BLaER1 (cell line): ENCODE results near the gene PACSIN3.

Experiments
- H3K27ac ChIP-seq: shearing (Covaris generic); formaldehyde crosslinking; 2 replicates; pipeline ENCODE4 v1.8.1; 2022
- H3K27me3 ChIP-seq: shearing (Covaris generic); formaldehyde crosslinking; 2 replicates; pipeline ENCODE4 v1.8.1; 2022
- H3K36me3 ChIP-seq: shearing (Covaris generic); formaldehyde crosslinking; 2 replicates; pipeline ENCODE4 v1.8.1; 2022
- H3K4me1 ChIP-seq: shearing (Covaris generic); formaldehyde crosslinking; 2 replicates; pipeline ENCODE4 v1.8.1; 2022
- H3K4me2 ChIP-seq: shearing (Covaris generic); formaldehyde crosslinking; 2 replicates; pipeline ENCODE4 v1.8.1; 2022
- H3K4me3 ChIP-seq: shearing (Covaris generic); formaldehyde crosslinking; 2 replicates; pipeline ENCODE4 v1.8.1; 2022
- H3K9ac ChIP-seq: shearing (Covaris generic); formaldehyde crosslinking; 2 replicates; pipeline ENCODE4 v1.8.1; 2022
- H3K9me3 ChIP-seq: shearing (Covaris generic); formaldehyde crosslinking; 2 replicates; pipeline ENCODE4 v1.8.1; 2022
- H4K20me1 ChIP-seq: shearing (Covaris generic); formaldehyde crosslinking; 2 replicates; pipeline ENCODE4 v1.8.1; 2022
- Cebpa-rat ChIP-seq: shearing (Covaris generic); IDR thresholded peaks from 2 replicates; pipeline ENCODE4 v1.8.1; 2022

PACSIN3 gene

DNA sequence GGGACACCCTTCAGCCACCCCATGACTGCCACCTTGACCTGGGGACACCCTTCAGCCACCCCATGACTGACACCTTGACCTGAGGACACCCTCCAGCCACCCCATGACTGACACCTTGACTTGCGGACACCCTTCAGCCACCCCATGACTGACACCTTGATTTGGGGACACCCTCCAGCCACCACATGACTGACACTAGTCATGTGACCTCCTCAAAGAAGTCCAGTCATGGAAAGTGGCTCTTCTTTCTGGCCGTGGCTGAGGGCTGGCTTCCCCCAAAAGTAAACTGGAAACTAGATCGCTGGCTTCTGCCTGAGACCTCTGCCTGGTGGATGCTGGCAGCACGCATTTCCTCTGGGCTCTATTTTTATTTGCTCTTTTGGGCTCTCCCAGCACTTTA is 38.0 kb downstream of the PACSIN3 start:
- Histone ChIP-seq H3K4me3 (no peak overlapping the region), H3K9ac (no peak overlapping the region), H4K20me1 (peaks cover 33% of the 10 kb centered on the region), H3K9me3 (no peaks in the 10 kb centered on the region), H3K27me3 (no peaks in the 10 kb centered on the region), H3K36me3 (peaks cover 27% of the 10 kb centered on the region; the same call in 1 of the 2 replicates), H3K4me2 (no peak overlapping the region), H3K27ac (no peak overlapping the region), H3K4me1 (peaks cover 33% of the 10 kb centered on the region)
- no peak for TF ChIP-seq Cebpa-rat

DNA sequence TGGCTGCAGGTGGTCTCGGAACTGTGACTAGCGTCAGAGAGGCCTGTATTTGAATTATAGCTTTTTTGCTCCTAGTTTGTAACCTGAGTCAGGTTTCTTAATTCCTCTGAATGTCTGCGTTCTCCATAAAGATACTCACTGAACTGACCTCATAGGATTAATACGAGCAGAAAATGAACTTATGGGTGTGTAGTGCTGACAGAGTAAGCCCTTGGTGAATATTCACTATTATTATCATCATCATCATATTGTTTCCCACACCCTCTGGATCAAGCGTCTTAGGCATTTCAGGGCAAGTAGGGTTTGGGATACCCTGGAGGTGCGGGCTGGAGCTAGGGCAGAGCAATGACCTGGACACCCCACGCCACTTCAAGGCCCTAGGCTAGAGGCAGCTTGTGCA is 38.6 kb downstream of the PACSIN3 start:
- peaks cover 32% of the 10 kb centered on the region for H4K20me1 ChIP-seq
- H3K4me1 ChIP-seq: peaks cover 27% of the 10 kb centered on the region
- no peak overlapping the region for H3K27ac ChIP-seq
- H3K9ac ChIP-seq: no peak overlapping the region
- H3K4me2 ChIP-seq: no peak overlapping the region
- H3K9me3 ChIP-seq: no peaks in the 10 kb centered on the region
- peaks cover 32% of the 10 kb centered on the region; the same call in 1 of the 2 replicates for H3K36me3 ChIP-seq
- no peaks in the 10 kb centered on the region for H3K27me3 ChIP-seq
- no peak for TF ChIP-seq Cebpa-rat
- H3K4me3 ChIP-seq: no peak overlapping the region

DNA sequence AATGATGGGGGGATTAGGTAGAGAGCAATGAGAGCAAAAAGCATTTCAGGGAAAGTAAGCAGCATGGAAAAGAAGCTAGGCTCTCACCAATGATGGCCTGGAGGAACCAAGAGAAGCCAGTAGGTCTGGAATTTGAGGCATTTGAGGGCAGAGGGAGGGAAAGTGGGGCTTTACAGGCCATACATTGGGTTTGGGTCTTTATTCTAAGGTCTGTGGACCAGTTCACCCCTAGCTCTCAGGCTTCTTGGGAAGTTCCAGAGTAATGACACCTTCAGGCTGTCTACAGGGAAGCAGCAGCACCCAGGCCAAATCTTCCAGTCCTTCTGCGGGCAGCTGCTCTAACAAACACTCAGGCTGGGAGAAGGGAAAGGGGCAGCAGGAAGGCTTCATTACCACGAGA is 39.0 kb downstream of the PACSIN3 start:
- Histone ChIP-seq H3K27ac (no peak overlapping the region), H3K4me2 (no peak overlapping the region), H3K9me3 (no peaks in the 10 kb centered on the region), H3K4me3 (no peak overlapping the region), H4K20me1 (peaks cover 27% of the 10 kb centered on the region), H3K36me3 (peaks cover 36% of the 10 kb centered on the region; the same call in 1 of the 2 replicates), H3K9ac (no peak overlapping the region), H3K4me1 (peaks cover 23% of the 10 kb centered on the region), H3K27me3 (no peaks in the 10 kb centered on the region)
- TF ChIP-seq Cebpa-rat: no peak

DNA sequence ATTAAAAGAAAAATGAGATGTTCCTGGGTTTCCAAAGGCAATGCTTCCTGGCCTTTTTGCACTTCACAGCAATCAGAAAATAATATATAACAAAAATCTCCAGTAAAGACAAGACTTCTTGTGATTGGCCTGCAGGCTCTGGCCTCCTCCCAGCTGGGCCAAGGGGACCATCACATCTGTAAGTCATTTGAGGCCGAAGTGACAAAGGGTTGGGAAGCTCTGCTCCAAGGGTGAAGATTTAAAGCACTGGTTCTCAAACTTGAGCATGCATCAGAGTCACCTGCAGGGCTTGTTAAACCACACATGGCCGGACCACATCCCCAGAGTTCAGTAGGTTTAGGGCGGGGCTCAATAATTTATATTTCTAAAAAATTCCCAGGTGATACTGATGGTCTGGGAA is 41.7 kb downstream of the PACSIN3 start:
- no peaks in the 10 kb centered on the region for H3K9me3 ChIP-seq
- peaks cover 12% of the 10 kb centered on the region for H3K4me1 ChIP-seq
- no peak overlapping the region for H3K4me3 ChIP-seq
- no peak for TF ChIP-seq Cebpa-rat
- no peak overlapping the region for H3K27ac ChIP-seq
- peaks cover 33% of the 10 kb centered on the region; the same call in 1 of the 2 replicates for H3K36me3 ChIP-seq
- H3K27me3 ChIP-seq: no peaks in the 10 kb centered on the region
- peaks cover 14% of the 10 kb centered on the region; the same call in 1 of the 2 replicates for H4K20me1 ChIP-seq
- H3K4me2 ChIP-seq: no peak overlapping the region
- H3K9ac ChIP-seq: no peak overlapping the region

DNA sequence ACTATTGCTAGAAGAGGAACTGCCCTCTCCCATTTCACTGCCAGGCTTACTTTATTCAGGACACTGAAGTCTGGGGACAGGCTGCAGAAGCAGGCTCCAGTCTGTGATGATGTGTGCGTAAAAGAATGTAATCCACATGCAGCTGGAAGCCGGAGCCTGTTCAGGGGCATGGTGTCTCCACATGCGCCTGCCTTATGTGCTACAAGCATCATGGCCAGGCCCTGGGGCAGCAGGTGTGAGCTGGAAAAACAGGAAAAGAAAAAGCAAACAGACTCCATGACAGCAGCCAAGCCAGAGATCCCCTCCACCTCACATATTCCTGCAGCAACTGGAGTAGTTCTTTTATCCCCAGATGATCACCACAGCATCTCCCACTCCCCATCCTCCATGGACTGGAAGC is 42.9 kb downstream of the PACSIN3 start:
- H3K4me2 ChIP-seq: no peak overlapping the region
- H3K9ac ChIP-seq: no peak overlapping the region
- no peak overlapping the region for H3K4me3 ChIP-seq
- peaks cover 8% of the 10 kb centered on the region; the same call in 1 of the 2 replicates for H4K20me1 ChIP-seq
- H3K4me1 ChIP-seq: peaks cover 17% of the 10 kb centered on the region
- H3K9me3 ChIP-seq: no peaks in the 10 kb centered on the region
- H3K27me3 ChIP-seq: no peaks in the 10 kb centered on the region
- TF ChIP-seq Cebpa-rat: no peak
- H3K27ac ChIP-seq: no peak overlapping the region
- peaks cover 25% of the 10 kb centered on the region for H3K36me3 ChIP-seq

DNA sequence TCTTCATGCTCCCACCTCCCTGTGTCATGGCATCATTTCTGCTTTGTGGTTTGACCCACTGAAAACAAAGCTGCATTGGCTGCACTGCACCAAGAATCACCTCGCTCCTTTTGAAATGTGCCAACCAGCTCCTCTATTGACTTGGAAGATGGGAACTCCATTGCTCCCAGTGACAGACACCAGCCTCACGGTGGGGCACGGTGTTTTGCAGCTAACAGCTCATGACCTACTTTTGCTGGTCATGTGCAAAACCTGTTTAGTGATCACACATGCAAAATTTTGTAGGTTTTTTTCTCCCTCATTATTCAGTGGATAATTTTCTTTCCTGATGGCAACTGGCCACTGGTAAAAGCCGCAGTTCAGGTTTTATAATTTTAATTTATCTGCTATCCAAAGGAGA is 46.4 kb downstream of the PACSIN3 start:
- TF ChIP-seq Cebpa-rat: no peak
- Histone ChIP-seq H3K27ac (no peak overlapping the region), H4K20me1 (peaks cover 22% of the 10 kb centered on the region), H3K4me3 (no peak overlapping the region), H3K4me2 (no peak overlapping the region), H3K27me3 (no peaks in the 10 kb centered on the region), H3K36me3 (peaks cover 28% of the 10 kb centered on the region), H3K9me3 (no peaks in the 10 kb centered on the region), H3K4me1 (peaks cover 33% of the 10 kb centered on the region), H3K9ac (no peak overlapping the region)

DNA sequence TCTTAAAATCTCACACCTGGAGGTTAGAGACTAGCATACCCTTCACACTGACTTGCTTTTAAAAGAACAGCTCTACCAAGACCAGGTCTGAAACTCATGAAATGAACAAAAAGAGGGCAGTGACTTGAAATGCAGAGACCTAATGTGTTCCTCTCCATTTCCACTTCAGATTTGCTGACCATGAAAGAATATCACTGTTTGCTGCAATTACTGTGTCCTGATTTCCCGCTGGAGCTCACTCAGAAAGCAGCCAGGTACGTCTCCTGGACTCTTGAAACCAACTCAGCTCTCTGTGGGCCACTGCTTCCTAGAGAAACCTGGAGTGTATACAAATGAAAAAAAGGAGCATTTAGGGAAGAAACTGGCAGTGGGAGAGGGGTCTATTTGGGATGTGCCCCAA is 48.8 kb downstream of the PACSIN3 start:
- no peak overlapping the region for H3K9ac ChIP-seq
- no peak overlapping the region for H3K27ac ChIP-seq
- H3K4me1 ChIP-seq: peaks cover 33% of the 10 kb centered on the region
- no peaks in the 10 kb centered on the region for H3K9me3 ChIP-seq
- H3K4me2 ChIP-seq: peak overlapping the region; percentile 32
- H3K4me3 ChIP-seq: no peak overlapping the region
- no peak for TF ChIP-seq Cebpa-rat
- no peaks in the 10 kb centered on the region for H3K27me3 ChIP-seq
- peaks cover 17% of the 10 kb centered on the region for H3K36me3 ChIP-seq
- peaks cover 14% of the 10 kb centered on the region; the same call in 1 of the 2 replicates for H4K20me1 ChIP-seq

DNA sequence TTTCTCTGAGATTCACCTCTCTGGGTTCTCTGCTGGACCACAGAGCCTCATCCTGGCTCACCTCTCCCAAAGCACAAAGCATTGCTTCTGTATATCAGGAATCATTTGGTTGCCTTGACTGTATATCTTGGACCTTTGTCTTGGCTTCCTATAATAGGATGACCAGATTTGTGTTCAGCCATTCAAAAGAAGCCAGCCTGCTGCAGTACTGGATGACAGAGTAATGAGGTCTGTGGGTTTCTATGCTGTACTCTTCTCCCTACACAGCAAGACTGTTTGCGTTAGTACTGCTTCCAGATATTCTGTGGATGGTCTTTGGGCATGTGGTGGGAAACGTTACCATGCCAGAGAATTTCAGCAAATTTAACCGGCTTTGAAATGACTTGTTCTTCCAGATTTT is 49.3 kb downstream of the PACSIN3 start:
- H3K36me3 ChIP-seq: peaks cover 14% of the 10 kb centered on the region
- TF ChIP-seq Cebpa-rat: no peak
- peaks cover 14% of the 10 kb centered on the region; the same call in 1 of the 2 replicates for H4K20me1 ChIP-seq
- no peak overlapping the region for H3K9ac ChIP-seq
- no peak overlapping the region for H3K4me2 ChIP-seq
- peaks cover 33% of the 10 kb centered on the region for H3K4me1 ChIP-seq
- no peaks in the 10 kb centered on the region for H3K27me3 ChIP-seq
- H3K9me3 ChIP-seq: no peaks in the 10 kb centered on the region
- no peak overlapping the region for H3K4me3 ChIP-seq
- no peak overlapping the region for H3K27ac ChIP-seq

DNA sequence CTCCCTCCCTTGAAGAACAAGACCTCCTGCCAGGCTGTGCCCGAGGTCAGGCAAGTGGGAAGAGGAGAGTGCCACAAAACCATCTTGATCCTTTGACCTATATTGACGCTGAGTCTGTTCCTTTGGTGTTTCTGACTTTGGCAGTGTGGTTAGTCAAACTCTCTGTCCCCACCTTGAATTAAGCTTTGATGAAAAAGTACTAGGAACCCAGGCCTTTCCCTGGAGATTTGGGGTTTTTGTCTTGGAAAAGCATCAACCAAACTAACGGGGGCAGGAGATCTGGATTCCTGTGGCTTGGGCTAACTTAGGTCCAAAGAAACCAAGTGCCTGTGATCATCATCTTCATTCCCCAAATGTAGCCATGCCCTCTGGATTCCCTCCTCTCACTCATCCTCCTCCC is 49.9 kb downstream of the PACSIN3 start:
- Histone ChIP-seq H3K9ac (no peak overlapping the region), H3K4me3 (no peak overlapping the region), H3K9me3 (no peaks in the 10 kb centered on the region), H3K27me3 (no peaks in the 10 kb centered on the region), H3K27ac (no peak overlapping the region), H4K20me1 (peaks cover 14% of the 10 kb centered on the region; the same call in 1 of the 2 replicates), H3K4me2 (peak overlapping the region; percentile 32), H3K4me1 (peaks cover 33% of the 10 kb centered on the region), H3K36me3 (peaks cover 14% of the 10 kb centered on the region)
- TF ChIP-seq Cebpa-rat: no peak

DNA sequence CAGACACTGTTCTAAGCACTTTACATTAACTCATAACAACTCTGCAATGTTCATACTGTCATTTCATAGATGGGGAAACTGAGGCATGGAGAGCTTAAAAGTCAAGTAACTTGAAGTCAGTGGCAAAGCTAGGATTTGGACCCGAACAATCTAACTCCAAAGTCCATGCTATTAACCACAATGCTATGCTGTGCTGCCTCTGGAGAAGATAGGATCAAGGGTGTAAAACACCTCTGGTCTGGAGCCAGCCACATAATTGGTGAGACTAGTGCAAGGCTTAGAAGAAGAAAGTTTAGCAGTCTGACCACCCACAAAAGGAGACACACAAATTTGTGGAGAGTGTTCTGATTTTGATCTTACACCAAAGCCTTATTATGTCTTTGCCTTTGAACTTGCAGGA is 53.3 kb downstream of the PACSIN3 start:
- Histone ChIP-seq H3K4me2 (no peak overlapping the region), H3K9me3 (no peaks in the 10 kb centered on the region), H3K27me3 (no peaks in the 10 kb centered on the region), H3K27ac (no peak overlapping the region), H3K4me1 (peaks cover 25% of the 10 kb centered on the region), H3K36me3 (peaks cover 7% of the 10 kb centered on the region; the same call in 1 of the 2 replicates), H4K20me1 (peaks cover 14% of the 10 kb centered on the region; the same call in 1 of the 2 replicates), H3K4me3 (no peak overlapping the region), H3K9ac (no peak overlapping the region)
- no peak for TF ChIP-seq Cebpa-rat

DNA sequence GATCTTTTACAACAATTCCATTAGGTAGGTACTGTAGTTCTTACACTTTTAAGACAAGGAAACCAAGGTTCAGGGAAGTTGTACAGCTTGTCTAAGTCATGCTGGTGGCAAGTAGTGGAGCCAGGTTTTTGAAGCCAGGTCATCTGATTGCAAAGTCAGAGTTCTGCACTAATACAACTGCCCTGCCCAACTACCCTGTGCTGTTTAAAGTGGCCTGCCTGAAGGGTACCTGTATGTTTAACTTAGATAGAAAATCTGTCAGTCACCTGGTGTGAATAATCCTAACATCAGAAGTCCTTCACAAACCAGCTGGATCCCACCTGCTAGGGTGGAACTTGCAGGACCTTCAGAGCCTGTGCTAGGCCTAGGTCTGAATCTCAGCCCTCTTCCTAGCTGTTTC is 53.7 kb downstream of the PACSIN3 start:
- H3K9me3 ChIP-seq: no peaks in the 10 kb centered on the region
- peaks cover 2% of the 10 kb centered on the region; the same call in 1 of the 2 replicates for H3K36me3 ChIP-seq
- peaks cover 20% of the 10 kb centered on the region for H3K4me1 ChIP-seq
- no peaks in the 10 kb centered on the region for H3K27me3 ChIP-seq
- no peak overlapping the region for H3K4me2 ChIP-seq
- peaks cover 14% of the 10 kb centered on the region; the same call in 1 of the 2 replicates for H4K20me1 ChIP-seq
- TF ChIP-seq Cebpa-rat: no peak
- H3K27ac ChIP-seq: no peak overlapping the region
- no peak overlapping the region for H3K4me3 ChIP-seq
- no peak overlapping the region for H3K9ac ChIP-seq
